Measurements from ENCODE around the gene KRTAP2-1.
"Not testable (repeated sequence)": the region's sequence is repeated elsewhere in the genome, so short reads cannot be mapped to it uniquely, and the experiment has no call there.

KRTAP2-1 gene

GRCh38 chr17:41055130-41055529 lies 8.0 kb upstream of the KRTAP2-1 start, which contains the start of gene KRTAP2-2:
KRTAP2-2 (minus strand) TSS chr17:41055230; CDS start chr17:41055211, 19 bp downstream.
- not testable (repeated sequence) for DNase-seq

- not testable (repeated sequence) for DNase-seq
Observed at GRCh38 chr17:41054556-41054955, 7.4 kb upstream of the KRTAP2-1 start.

GRCh38 chr17:41054025-41054424 lies 6.9 kb upstream of the KRTAP2-1 start:
- no peak for DNase-seq

GRCh38 chr17:41052566-41052965 lies 5.5 kb upstream of the KRTAP2-1 start:
- DNase-seq: no peak

- DNase-seq: no peak
Observed at GRCh38 chr17:41049110-41049509, 2.0 kb upstream of the KRTAP2-1 start.

GRCh38 chr17:41048441-41048840 lies 1.3 kb upstream of the KRTAP2-1 start:
- DNase-seq: no peak

- DNase-seq: no peak
Observed at GRCh38 chr17:41042953-41043352, 4.2 kb downstream of the KRTAP2-1 start.

GRCh38 chr17:41040783-41041571 lies 6.1 kb downstream of the KRTAP2-1 start, which contains the start of gene KRTAP1-1:
KRTAP1-1 (minus strand) TSS chr17:41041450; CDS start chr17:41041397, 53 bp downstream.
- DNase-seq: not testable (repeated sequence)

GRCh38 chr17:41037853-41038350 lies 9.2 kb downstream of the KRTAP2-1 start:
- DNase-seq: no peak

- not testable (repeated sequence) for DNase-seq
Observed at GRCh38 chr17:41034346-41034935, 12.7 kb downstream of the KRTAP2-1 start, which contains the start of gene KRTAP1-3. KRTAP1-3 (minus strand) TSS chr17:41034874; CDS start chr17:41034821, 53 bp downstream.

- no peak for DNase-seq
Observed at GRCh38 chr17:41029633-41030245, 17.4 kb downstream of the KRTAP2-1 start, which contains the start of gene KRTAP1-4. KRTAP1-4 (minus strand) TSS chr17:41030195; CDS start chr17:41030078, 117 bp downstream.

GRCh38 chr17:41026715-41027471 lies 20.2 kb downstream of the KRTAP2-1 start, which contains the start of gene KRTAP1-5:
KRTAP1-5 (minus strand) TSS chr17:41027208; CDS start chr17:41027155, 53 bp downstream.
- DNase-seq: no peak

- DNase-seq: no peak
Observed at GRCh38 chr17:41024697-41025096, 22.4 kb downstream of the KRTAP2-1 start.

GRCh38 chr17:41020336-41020735 lies 26.8 kb downstream of the KRTAP2-1 start:
- DNase-seq: no peak

- DNase-seq: no peak
Observed at GRCh38 chr17:41019415-41019814, 27.7 kb downstream of the KRTAP2-1 start.

GRCh38 chr17:41018541-41018940 lies 28.6 kb downstream of the KRTAP2-1 start:
- DNase-seq: no peak

GRCh38 chr17:41016578-41017215 lies 30.4 kb downstream of the KRTAP2-1 start:
- no peak for DNase-seq

GRCh38 chr17:41015454-41015853 lies 31.7 kb downstream of the KRTAP2-1 start:
- DNase-seq: no peak

- no peak for DNase-seq
Observed at GRCh38 chr17:41013606-41014005, 33.5 kb downstream of the KRTAP2-1 start.

- no peak for DNase-seq
Observed at GRCh38 chr17:41013181-41013580, 33.9 kb downstream of the KRTAP2-1 start.

- no peak for DNase-seq
Observed at GRCh38 chr17:41012326-41013120, 34.6 kb downstream of the KRTAP2-1 start.
